ENCODE results near the gene EHD4. TPM values are rescaled to one million over a fixed set of nuclear protein-coding genes. Genes with fewer than 3 reads are reported as not detected.

Gene EHD4
- polyA plus RNA-seq, 1 donor (not counting 4 experiments of a cell fraction or from before 2014, with no cell fraction given) = 31.5 TPM

GRCh38 chr15:41919954-41920538 lies 52.3 kb downstream of the EHD4 start:
- Histone ChIP-seq H3K27me3 (ENCODE audit: control insufficient read depth, extremely low read depth, insufficient read depth, low read length) (no peaks in the 10 kb centered on the region), H3K36me3 (ENCODE audit: control insufficient read depth in 2 of 2, extremely low read depth in 1 of 2, insufficient read depth in 2 of 2, low read length in 2 of 2) (peaks cover 22 to 45% of the 10 kb centered on the region in 2 experiments), H2AFZ (ENCODE audit: control insufficient read depth, low read length) (no peak overlapping the region), H3K9me1 (ENCODE audit: control insufficient read depth, extremely low read depth, insufficient read depth, low read length) (no peaks in the 10 kb centered on the region), H3K4me2 (ENCODE audit: control insufficient read depth, extremely low read depth, insufficient read depth, low read depth, low read length) (no peak overlapping the region), H3K79me2 (ENCODE audit: control insufficient read depth, insufficient read depth, low read length) (peaks cover 30% of the 10 kb centered on the region), H4K20me1 (ENCODE audit: control insufficient read depth, extremely low read depth, insufficient read depth, low read length) (peaks cover 4% of the 10 kb centered on the region), H3K4me3 (ENCODE audit: control insufficient read depth in 2 of 3, extremely low read depth in 1 of 3, insufficient read depth in 2 of 3, low read depth in 1 of 3, low read length in 3 of 3) (no peak overlapping the region), H3K4me1 (ENCODE audit: control insufficient read depth, extremely low read depth, insufficient read depth, low read length) (peaks cover 22% of the 10 kb centered on the region), H3K27ac (ENCODE audit: control insufficient read depth, insufficient read depth, low read length) (no peak overlapping the region), H3K9ac (ENCODE audit: control insufficient read depth, extremely low read depth, insufficient read depth, low read length) (no peak overlapping the region), H3K9me3 (ENCODE audit: control insufficient read depth, low read depth, low read length) (no peaks in the 10 kb centered on the region)
- DNase-seq (ENCODE audit: low read depth, low spot score) (no peak), FAIRE-seq (no peak)
- TF ChIP-seq EZH2 (IDR thresholded peaks at IDR 0.05; ENCODE audit: low read length) (no peak), CTCF (optimal IDR thresholded peaks at IDR 0.05 in 1 of 3, IDR thresholded peaks at IDR 0.05 in 1 of 3, conservative IDR thresholded peaks at IDR 0.05 in 1 of 3; ENCODE audit: extremely low read depth in 1 of 3, insufficient read depth in 2 of 3, low read length in 3 of 3) (no peak)
- dilution Hi-C loops (cut with MboI; ENCODE audit: extremely low pct_ligation_motif_present, low sequenced_read_pairs) = no loop called here

GRCh38 chr15:41919201-41919820 lies 53.0 kb downstream of the EHD4 start:
- FAIRE-seq = no peak
- Histone ChIP-seq H2AFZ (ENCODE audit: control insufficient read depth, low read length) (no peak overlapping the region), H3K4me1 (ENCODE audit: control insufficient read depth, extremely low read depth, insufficient read depth, low read length) (peaks cover 22% of the 10 kb centered on the region), H3K9ac (ENCODE audit: control insufficient read depth, extremely low read depth, insufficient read depth, low read length) (no peak overlapping the region), H4K20me1 (ENCODE audit: control insufficient read depth, extremely low read depth, insufficient read depth, low read length) (peaks cover 4% of the 10 kb centered on the region), H3K4me3 (ENCODE audit: control insufficient read depth in 2 of 3, extremely low read depth in 1 of 3, insufficient read depth in 2 of 3, low read depth in 1 of 3, low read length in 3 of 3) (no peak overlapping the region), H3K36me3 (ENCODE audit: control insufficient read depth in 2 of 2, extremely low read depth in 1 of 2, insufficient read depth in 2 of 2, low read length in 2 of 2) (peaks cover 22 to 44% of the 10 kb centered on the region in 2 experiments), H3K27ac (ENCODE audit: control insufficient read depth, insufficient read depth, low read length) (no peak overlapping the region), H3K9me1 (ENCODE audit: control insufficient read depth, extremely low read depth, insufficient read depth, low read length) (no peaks in the 10 kb centered on the region), H3K9me3 (ENCODE audit: control insufficient read depth, low read depth, low read length) (no peaks in the 10 kb centered on the region), H3K79me2 (ENCODE audit: control insufficient read depth, insufficient read depth, low read length) (peaks cover 27% of the 10 kb centered on the region), H3K27me3 (ENCODE audit: control insufficient read depth, extremely low read depth, insufficient read depth, low read length) (no peaks in the 10 kb centered on the region), H3K4me2 (ENCODE audit: control insufficient read depth, extremely low read depth, insufficient read depth, low read depth, low read length) (no peak overlapping the region)
- dilution Hi-C loops (cut with MboI; ENCODE audit: extremely low pct_ligation_motif_present, low sequenced_read_pairs) = no loop called here
- no peak for DNase-seq (ENCODE audit: low read depth, low spot score)
- TF ChIP-seq CTCF (optimal IDR thresholded peaks at IDR 0.05 in 1 of 3, IDR thresholded peaks at IDR 0.05 in 1 of 3, conservative IDR thresholded peaks at IDR 0.05 in 1 of 3; ENCODE audit: extremely low read depth in 1 of 3, insufficient read depth in 2 of 3, low read length in 3 of 3) = no peak
- no peak for TF ChIP-seq EZH2 (IDR thresholded peaks at IDR 0.05; ENCODE audit: low read length)
